ENCODE results near the gene THNSL1. TPM values are rescaled to one million over a fixed set of nuclear protein-coding genes. Genes with fewer than 3 reads are reported as not detected.

THNSL1 gene
- total RNA-seq, 1 experiment from 2014 or later: 3.0 TPM

- Histone ChIP-seq H3K27me3 (ENCODE audit: control insufficient read depth, insufficient read depth, low read length) (no peaks in the 10 kb centered on the region; the same call in 1 of the 2 replicates), H3K4me3 (ENCODE audit: low read depth in 2 of 2, low read length in 2 of 2) (no peak overlapping the region), H3K9me3 (ENCODE audit: control insufficient read depth, insufficient read depth, low read depth, low read length) (no peaks in the 10 kb centered on the region), H3K27ac (ENCODE audit: low read length) (no peak overlapping the region), H3K4me1 (ENCODE audit: control insufficient read depth, insufficient read depth, low read length) (no peaks in the 10 kb centered on the region), H3K36me3 (ENCODE audit: control insufficient read depth, insufficient read depth, low read length) (no peaks in the 10 kb centered on the region)
- ATAC-seq (no peak), DNase-seq (ENCODE audit: low read depth, low spot score) (no peak)
- ChIA-PET CTCF (no interaction called here), POLR2A (no interaction called here)
- intact Hi-C loops (cut with micrococcal nuclease; ENCODE audit: unreplicated experiment) (no loop called here), in situ Hi-C loops (cut with HindIII; ENCODE audit: low pct_unique_long_range_greater_than_20kb, low sequenced_read_pairs) (no loop called here)
- TF ChIP-seq TCF7L2 (IDR thresholded peaks at IDR 0.05; ENCODE audit: low read depth, low read length) (no peak), SIN3A (IDR thresholded peaks at IDR 0.05; ENCODE audit: borderline replicate concordance, insufficient read depth, low read depth, low read length) (no peak), POLR2AphosphoS5 (IDR thresholded peaks at IDR 0.05; ENCODE audit: low read depth, low read length) (no peak)
- TF ChIP-seq, protein P1, sequence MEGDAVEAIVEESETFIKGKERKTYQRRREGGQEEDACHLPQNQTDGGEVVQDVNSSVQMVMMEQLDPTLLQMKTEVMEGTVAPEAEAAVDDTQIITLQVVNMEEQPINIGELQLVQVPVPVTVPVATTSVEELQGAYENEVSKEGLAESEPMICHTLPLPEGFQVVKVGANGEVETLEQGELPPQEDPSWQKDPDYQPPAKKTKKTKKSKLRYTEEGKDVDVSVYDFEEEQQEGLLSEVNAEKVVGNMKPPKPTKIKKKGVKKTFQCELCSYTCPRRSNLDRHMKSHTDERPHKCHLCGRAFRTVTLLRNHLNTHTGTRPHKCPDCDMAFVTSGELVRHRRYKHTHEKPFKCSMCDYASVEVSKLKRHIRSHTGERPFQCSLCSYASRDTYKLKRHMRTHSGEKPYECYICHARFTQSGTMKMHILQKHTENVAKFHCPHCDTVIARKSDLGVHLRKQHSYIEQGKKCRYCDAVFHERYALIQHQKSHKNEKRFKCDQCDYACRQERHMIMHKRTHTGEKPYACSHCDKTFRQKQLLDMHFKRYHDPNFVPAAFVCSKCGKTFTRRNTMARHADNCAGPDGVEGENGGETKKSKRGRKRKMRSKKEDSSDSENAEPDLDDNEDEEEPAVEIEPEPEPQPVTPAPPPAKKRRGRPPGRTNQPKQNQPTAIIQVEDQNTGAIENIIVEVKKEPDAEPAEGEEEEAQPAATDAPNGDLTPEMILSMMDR (IDR thresholded peaks at IDR 0.05): no peak
- TF ChIP-seq, protein P2, sequence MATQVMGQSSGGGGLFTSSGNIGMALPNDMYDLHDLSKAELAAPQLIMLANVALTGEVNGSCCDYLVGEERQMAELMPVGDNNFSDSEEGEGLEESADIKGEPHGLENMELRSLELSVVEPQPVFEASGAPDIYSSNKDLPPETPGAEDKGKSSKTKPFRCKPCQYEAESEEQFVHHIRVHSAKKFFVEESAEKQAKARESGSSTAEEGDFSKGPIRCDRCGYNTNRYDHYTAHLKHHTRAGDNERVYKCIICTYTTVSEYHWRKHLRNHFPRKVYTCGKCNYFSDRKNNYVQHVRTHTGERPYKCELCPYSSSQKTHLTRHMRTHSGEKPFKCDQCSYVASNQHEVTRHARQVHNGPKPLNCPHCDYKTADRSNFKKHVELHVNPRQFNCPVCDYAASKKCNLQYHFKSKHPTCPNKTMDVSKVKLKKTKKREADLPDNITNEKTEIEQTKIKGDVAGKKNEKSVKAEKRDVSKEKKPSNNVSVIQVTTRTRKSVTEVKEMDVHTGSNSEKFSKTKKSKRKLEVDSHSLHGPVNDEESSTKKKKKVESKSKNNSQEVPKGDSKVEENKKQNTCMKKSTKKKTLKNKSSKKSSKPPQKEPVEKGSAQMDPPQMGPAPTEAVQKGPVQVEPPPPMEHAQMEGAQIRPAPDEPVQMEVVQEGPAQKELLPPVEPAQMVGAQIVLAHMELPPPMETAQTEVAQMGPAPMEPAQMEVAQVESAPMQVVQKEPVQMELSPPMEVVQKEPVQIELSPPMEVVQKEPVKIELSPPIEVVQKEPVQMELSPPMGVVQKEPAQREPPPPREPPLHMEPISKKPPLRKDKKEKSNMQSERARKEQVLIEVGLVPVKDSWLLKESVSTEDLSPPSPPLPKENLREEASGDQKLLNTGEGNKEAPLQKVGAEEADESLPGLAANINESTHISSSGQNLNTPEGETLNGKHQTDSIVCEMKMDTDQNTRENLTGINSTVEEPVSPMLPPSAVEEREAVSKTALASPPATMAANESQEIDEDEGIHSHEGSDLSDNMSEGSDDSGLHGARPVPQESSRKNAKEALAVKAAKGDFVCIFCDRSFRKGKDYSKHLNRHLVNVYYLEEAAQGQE (IDR thresholded peaks at IDR 0.05; ENCODE audit: insufficient read depth in 1 of 2, low read depth in 2 of 2, low read length in 1 of 2): no peak
- no TSS peak for BruUV-seq (replicated peaks)
These were observed 34.0 kb downstream of the THNSL1 start for GRCh38 chr10:25050402-25050801.

DNA sequence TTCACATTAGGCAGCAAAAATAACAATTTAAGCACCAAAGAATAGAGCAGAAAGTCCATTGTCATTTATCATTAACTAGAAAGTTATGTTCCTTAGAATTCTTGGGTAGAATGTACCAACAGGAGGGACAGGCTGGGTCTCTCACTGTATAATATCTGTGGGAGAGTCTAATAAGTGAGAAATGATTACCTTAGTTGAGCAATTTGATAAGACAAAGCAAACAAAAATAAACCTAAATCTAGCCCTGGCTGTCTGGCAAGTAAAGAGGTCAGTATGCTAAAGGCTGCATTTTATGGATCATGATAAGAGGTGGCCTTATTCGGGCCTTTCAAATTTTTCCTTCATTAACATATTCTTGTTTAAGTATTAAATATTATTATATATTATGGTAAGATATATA lies 35.6 kb downstream of the THNSL1 start:
- no peak for ATAC-seq
- ChIA-PET CTCF (no interaction called here), POLR2A (no interaction called here)
- no peak for TF ChIP-seq TCF7L2 (IDR thresholded peaks at IDR 0.05; ENCODE audit: low read depth, low read length)
- TF ChIP-seq, protein P1 (IDR thresholded peaks at IDR 0.05): no peak
- TF ChIP-seq SIN3A (IDR thresholded peaks at IDR 0.05; ENCODE audit: borderline replicate concordance, insufficient read depth, low read depth, low read length): no peak
- DNase-seq (ENCODE audit: low read depth, low spot score): no peak
- no peaks in the 10 kb centered on the region for H3K9me3 ChIP-seq (ENCODE audit: control insufficient read depth, insufficient read depth, low read depth, low read length)
- H3K4me3 ChIP-seq (ENCODE audit: low read depth in 2 of 2, low read length in 2 of 2): no peak overlapping the region
- H3K4me1 ChIP-seq (ENCODE audit: control insufficient read depth, insufficient read depth, low read length): no peaks in the 10 kb centered on the region
- no TSS peak for BruUV-seq (replicated peaks)
- intact Hi-C loops (cut with micrococcal nuclease; ENCODE audit: unreplicated experiment) (no loop called here), in situ Hi-C loops (cut with HindIII; ENCODE audit: low pct_unique_long_range_greater_than_20kb, low sequenced_read_pairs) (no loop called here)
- H3K36me3 ChIP-seq (ENCODE audit: control insufficient read depth, insufficient read depth, low read length): no peaks in the 10 kb centered on the region
- H3K27ac ChIP-seq (ENCODE audit: low read length): no peak overlapping the region
- no peaks in the 10 kb centered on the region; the same call in 1 of the 2 replicates for H3K27me3 ChIP-seq (ENCODE audit: control insufficient read depth, insufficient read depth, low read length)

All from Panc1 (cell line).